GM19193 (cell line): ENCODE data around the gene AKAP13.

Source experiments
- POLR2A ChIP-seq: IDR thresholded peaks from 4 replicates; pipeline ENCODE4 v1.6.1; 2011; ENCODE audit not compliant: insufficient read depth, insufficient read length; ENCODE audit errors: extremely low read depth

AKAP13 gene

GRCh38 chr15:85632014-85632413, 251.6 kb downstream of the AKAP13 start:
- TF ChIP-seq POLR2A: no peak

GRCh38 chr15:85633859-85634258, 253.5 kb downstream of the AKAP13 start:
- no peak for TF ChIP-seq POLR2A

- TF ChIP-seq POLR2A: no peak
These were observed 255.9 kb downstream of the AKAP13 start for GRCh38 chr15:85636351-85636750.

- no peak for TF ChIP-seq POLR2A
These were observed 259.5 kb downstream of the AKAP13 start for GRCh38 chr15:85639752-85640381.

DNA sequence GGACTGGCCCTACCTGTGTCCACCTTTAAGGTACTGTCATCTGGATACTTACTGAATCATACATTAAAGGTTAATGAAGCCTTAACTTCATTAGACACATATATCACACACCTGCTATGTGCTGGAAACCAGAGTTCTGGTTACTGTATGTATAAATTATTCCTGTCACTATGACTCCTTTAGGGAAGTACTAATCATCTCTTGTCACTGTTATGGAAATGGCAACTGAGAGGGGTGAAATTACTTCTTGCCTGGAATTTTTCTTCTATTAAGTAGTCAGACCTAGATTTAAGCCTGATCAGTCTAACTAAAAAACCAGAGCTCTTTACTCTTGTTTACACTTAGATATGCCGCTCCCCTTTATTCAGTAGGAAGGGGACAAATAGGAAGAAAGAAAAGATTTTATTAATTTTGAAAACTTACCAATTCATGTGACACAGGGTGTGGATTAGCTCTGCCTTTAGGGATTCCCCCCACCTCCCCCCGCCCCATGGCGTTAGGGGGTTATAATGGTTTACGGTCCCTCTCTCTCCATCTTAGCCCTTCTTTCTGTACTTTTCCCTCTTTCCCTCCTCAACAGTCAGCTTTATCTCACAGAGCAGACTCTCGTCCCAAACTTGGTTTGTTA, 261.8 kb downstream of the AKAP13 start:
- no peak for TF ChIP-seq POLR2A

- no peak for TF ChIP-seq POLR2A
These were observed 262.3 kb downstream of the AKAP13 start for GRCh38 chr15:85642693-85643066.

DNA sequence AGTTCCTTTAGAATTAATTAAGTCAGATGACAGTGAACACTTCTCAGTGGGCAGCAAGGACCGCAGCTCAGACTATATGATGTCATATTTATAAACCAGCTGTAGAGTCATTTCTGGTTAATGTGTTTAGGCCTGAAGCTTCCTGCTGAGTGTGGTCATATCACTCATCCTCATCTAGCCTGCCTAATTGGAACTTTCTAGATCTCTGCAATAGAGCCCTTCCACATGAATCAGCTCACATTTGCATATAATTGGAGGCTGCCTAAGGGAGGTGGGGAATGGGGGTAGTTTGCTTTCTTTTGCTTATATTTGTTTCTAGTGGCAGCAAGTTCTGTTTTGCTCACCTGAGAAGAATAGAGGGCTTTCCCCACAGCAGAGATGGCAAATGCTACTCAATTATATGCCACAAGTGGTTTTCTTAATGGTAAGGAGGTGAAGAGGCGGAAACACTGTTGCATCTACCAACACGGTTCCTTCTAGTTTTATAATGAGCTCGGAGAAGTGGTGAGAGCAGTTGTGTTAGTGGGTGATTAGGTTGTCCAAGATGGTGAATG, 266.2 kb downstream of the AKAP13 start:
- TF ChIP-seq POLR2A: no peak

DNA sequence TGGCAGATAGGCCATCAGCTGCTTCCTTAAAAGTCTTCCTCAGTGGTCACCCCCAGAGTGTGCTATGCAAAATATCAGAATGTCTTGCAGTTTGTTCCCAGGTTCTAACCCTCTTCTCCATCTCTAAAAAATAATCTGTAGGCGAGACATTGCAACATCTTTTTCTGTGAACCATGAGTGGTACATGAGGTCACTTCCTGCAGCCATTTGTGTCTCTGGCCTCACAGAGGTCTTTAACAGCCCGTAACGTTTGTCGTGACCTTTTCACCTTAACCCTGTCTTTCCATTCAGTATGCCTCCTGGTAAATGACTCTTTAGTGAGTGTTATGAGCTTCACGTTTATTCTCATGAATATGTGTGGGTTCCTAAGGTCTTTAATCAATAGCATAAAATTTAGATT, 269.0 kb downstream of the AKAP13 start:
- TF ChIP-seq POLR2A: no peak

GRCh38 chr15:85651548-85651947, 271.1 kb downstream of the AKAP13 start:
- no peak for TF ChIP-seq POLR2A

DNA sequence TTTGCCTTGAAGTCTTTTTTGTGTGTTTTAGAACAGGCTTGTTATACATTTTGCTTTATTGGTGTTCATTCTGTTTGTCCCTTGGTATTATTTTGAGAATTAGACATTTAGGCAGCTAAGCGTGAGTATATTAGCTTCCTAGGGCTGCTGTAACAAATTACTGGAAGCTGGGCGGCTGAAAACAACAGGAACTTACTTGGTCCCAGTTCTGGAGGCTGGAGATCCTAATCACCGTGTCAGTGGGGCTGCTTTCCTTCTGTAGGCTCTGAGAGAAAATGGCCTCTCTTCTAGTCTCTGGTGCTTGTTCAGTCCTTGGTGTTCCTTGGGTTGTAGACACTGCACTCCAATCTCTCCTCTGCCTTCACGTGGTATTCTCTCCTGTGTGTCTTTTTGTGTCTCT, 272.1 kb downstream of the AKAP13 start:
- TF ChIP-seq POLR2A: no peak

GRCh38 chr15:85657132-85657531, 276.7 kb downstream of the AKAP13 start:
- no peak for TF ChIP-seq POLR2A

DNA sequence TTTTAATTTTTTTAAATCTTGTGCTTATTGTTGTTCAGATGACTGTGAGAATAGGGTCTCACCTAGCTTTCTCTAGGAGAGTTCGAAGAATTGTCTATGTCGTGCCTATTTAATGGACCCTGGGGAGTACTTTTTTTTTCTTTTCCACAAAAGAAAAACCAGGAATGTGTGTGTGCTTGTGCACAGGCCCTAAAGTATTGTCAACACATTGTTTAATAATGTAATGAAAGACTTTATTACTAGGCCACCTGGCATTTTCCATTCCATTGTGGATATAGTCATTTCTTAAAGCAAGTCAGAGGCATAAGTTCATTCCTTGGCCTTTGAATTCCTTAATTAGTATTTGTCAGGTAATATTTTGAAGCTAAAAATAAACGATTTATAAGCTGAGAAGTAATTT, 278.4 kb downstream of the AKAP13 start:
- TF ChIP-seq POLR2A: no peak

DNA sequence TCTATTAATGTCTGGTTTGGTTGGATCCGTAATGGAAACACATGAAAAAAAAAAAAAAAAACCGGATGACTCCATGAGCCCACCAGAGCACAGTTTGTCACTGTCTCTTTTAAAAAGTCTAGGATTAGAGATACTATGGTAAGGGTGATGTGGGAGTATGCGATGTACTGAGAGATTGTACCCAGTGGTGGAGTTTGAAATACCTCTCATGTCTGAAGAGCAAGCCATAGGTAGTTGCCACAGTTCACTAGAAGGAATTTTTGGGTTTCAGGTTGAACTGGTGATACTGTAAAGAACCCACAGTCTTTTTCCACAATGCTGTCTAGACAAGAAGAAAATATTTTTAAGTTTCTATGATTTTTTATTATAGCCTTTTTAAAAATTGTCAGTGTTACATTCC, 281.5 kb downstream of the AKAP13 start:
- no peak for TF ChIP-seq POLR2A

DNA sequence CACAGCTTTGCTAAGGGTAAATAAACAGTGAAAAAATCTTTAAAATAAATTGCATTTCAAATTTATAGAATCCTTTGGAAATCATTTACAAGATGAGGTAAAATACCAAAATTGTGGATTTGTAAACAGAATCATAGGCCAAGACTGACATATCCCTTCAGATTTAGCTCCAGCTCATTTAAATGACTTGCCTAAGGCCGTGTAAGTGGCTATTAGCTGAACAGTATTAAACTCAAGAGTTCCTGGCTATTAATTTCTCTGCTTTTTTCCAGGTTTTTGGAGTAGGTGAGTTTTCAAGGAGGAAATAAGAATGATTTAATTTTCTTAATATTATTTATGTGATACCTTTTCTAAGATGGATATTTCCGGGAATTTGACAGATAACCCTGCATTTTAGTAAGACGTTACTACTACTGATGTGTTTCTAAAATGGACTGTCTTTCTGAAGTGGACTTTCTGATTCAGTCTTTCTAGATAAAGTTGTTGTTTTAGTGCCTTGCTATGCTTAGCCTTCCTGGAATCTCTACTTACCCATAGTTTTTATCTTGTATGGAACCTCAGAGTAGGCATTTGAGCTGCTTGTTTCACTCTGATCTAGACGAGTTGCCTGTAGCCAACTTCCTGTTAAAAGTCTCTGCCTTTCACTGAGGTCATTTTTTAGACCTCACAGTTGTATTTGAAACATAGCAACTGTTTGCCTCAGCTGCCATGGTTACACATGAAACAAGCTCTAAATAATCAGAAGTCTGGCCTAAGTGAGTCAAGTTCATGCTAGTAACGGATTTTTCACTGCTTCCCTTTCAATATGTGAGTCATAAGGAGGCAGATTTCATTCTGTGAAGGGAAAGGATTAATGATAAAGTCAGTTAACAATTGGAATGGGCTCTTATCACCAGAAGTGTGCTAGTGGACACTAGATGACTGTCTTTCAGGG, 287.4 kb downstream of the AKAP13 start:
- TF ChIP-seq POLR2A: no peak

DNA sequence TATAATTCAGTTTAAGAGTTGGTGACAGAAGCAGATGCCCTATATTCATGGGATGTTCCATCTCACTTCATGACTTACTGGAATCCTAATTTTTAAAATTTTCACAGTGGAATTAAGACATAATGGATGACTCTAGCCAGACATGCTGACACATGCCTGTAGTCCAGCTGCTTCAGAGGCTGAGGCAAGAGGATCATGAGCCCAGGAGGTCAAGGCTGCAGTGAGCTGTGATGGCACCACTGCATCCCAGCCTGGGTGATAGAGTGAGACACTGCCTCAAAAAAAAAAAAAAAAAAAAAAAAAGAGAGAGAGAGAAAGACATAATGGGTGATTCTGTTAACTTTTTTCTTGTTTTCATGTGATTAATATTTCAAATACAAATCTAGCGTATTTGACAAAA, 290.8 kb downstream of the AKAP13 start:
- TF ChIP-seq POLR2A: no peak

DNA sequence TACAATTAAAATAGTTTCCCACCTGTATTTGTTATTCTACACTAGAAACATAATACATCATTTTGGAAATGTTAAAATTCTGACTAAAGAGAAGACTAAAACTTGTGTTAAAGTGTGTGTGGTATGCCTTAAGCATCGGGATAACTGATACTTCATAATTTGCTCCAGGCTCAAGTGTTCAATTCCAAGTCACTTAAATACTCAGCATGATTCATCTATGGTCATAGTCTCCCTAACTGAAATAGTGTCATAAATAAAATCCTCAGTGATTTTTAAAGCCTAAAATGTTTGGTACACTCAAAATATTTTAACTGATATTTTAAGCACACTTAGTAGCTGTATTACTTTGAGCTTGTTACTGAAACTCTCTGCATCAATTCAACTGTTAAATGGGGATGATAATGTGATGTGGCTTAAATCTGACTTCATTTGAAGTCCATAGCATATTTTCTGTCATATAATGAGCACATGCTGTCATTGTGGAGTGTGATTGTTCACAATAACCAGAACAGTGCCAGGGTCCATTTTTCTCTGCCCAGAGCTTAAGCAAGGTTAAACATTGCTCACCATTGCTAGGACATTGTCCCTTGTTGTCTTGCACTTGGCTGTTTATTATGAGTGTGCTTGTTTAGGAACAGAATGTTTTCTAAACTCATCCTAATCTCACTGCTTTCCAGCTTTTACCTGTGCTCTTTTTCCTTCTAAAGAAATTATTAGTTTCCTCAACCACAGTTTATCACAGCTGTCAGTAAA, 292.1 kb downstream of the AKAP13 start:
- no peak for TF ChIP-seq POLR2A

GRCh38 chr15:85673326-85673725, 292.9 kb downstream of the AKAP13 start:
- TF ChIP-seq POLR2A: no peak
